HG02571 (cell line): ENCODE data around the gene TMPRSS15.

ENCODE experiments used
- ATAC-seq: cut with Tn5 transposase; IDR thresholded peaks from one replicate; pipeline ENCODE4 v1.9.1; 2021; ENCODE audit warnings: mild to moderate bottlenecking, moderate library complexity; ENCODE audit not compliant: unreplicated experiment

TMPRSS15 gene

GRCh38 chr21:18248171-18248570 lies 155.4 kb downstream of the TMPRSS15 start:
- no peak for ATAC-seq

- no peak for ATAC-seq
These were observed 158.1 kb downstream of the TMPRSS15 start for GRCh38 chr21:18245464-18245967.

- ATAC-seq, result no peak
These were observed 158.7 kb downstream of the TMPRSS15 start, which contains the start of gene CHODL for GRCh38 chr21:18244671-18245463. CHODL (plus strand) TSS chr21:18244833; CDS start chr21:18245224, 391 bp downstream.

- ATAC-seq, result no peak
These were observed 168.0 kb downstream of the TMPRSS15 start for GRCh38 chr21:18235545-18235944.

- ATAC-seq, result no peak
These were observed 175.4 kb downstream of the TMPRSS15 start for GRCh38 chr21:18228060-18228739.

- ATAC-seq, result no peak
These were observed 181.2 kb downstream of the TMPRSS15 start for GRCh38 chr21:18222346-18222745.

- ATAC-seq, result no peak
These were observed 183.1 kb downstream of the TMPRSS15 start for GRCh38 chr21:18220498-18220897.
